ENCODE measurements around the gene MAN2C1. TPM values are rescaled to one million over a fixed set of nuclear protein-coding genes. Genes with fewer than 3 reads are reported as not detected.
A peak's percentile ranks its signal among the peaks of the same experiment; 100 is the strongest.

MAN2C1 gene
- total RNA-seq, 1 donor from 2014 or later: 80.8 TPM

DNA sequence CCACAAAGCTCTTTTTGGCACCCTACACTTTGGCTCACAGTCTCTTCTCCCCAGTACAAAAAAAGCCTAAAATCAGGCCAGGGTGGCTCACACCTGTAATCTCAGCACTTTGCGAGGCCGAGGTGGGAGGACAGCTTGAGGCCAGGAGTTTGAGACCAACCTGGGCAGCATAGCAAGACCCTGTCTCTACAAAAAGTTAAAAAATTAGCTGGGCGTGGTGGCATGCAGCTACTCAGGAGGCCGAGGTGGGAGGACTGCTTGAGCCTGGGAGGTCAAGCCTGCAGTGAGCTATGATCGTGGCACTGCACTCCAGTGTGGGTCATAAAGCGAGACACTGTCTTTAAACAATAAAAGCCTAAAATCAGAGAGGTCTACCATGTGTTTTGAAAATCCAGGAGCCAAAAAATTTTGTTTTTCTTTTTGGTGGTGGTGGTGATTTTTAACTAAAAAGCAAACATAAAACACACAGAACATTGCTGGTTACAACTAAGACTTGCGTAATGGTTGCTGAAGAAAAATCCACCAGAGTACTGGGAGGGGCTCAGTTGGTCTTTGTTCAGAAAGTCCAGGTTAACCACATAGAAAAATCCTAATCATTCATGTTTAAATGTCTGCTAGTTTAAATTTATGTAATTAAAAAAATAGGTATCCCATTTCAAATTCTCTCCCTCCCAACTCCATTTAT lies 1.6 kb upstream of the MAN2C1 start:
- H3K27ac Mint-ChIP-seq (ENCODE audit: unreplicated experiment): peak overlapping the region; percentile 87
- H3K4me1 Mint-ChIP-seq (ENCODE audit: low read depth, unreplicated experiment): peaks cover 12% of the 10 kb centered on the region

DNA sequence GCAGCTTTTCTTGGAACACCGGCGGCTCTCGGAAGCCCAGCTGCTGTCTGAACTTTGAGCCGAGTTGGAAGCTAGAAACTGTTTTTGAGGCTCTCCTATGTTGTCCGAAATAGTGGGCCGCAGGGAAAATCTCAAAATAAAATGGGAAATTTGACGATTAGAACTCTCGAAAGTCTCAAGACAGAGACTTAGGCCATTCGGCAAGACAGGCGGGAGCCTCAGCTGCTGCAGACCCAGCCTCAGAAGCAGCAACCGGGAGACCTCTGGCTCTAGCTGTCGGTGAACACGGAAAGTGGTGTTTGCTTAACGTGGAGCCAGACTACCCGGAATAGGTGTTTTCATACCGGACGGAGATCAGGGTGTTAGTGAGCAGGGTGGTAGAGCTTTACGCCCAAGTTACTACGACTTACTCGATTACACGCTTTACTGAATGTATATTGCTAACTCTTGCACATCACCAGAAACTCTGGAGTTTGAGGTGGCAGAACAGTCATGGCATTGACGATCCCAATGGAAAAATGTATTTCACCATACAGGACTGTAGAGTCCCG lies 357 bp upstream of the MAN2C1 start:
- Histone ChIP-seq H3K9me3 (ENCODE audit: insufficient read depth, low read depth, low read length) (no peaks in the 10 kb centered on the region), H3K27ac (ENCODE audit: low read depth, low read length) (peak overlapping the region; percentile 89), H3K27me3 (ENCODE audit: insufficient read depth, low read length) (no peaks in the 10 kb centered on the region), H2AFZ (ENCODE audit: low read depth, low read length) (peak overlapping the region; percentile 74), H3K36me3 (ENCODE audit: insufficient read depth, low read length) (peaks cover 27% of the 10 kb centered on the region), H3K79me2 (ENCODE audit: insufficient read depth, low read length) (peaks cover 17% of the 10 kb centered on the region), H3K9ac (ENCODE audit: low read length) (peak overlapping the region; percentile 94), H3K4me2 (ENCODE audit: low read length) (peak overlapping the region; percentile 97), H3K4me3 (ENCODE audit: insufficient read depth, low read depth, low read length) (peak overlapping the region; percentile 80), H4K20me1 (ENCODE audit: insufficient read depth, low read length) (peaks cover 25% of the 10 kb centered on the region), H3K4me1 (ENCODE audit: insufficient read depth, low read length) (peaks cover 16% of the 10 kb centered on the region)
- H3K36me3 Mint-ChIP-seq (ENCODE audit: low read depth, unreplicated experiment): peaks cover 7% of the 10 kb centered on the region
- peaks cover 12% of the 10 kb centered on the region for H3K4me1 Mint-ChIP-seq (ENCODE audit: low read depth, unreplicated experiment)
- no peak for TF ChIP-seq EZH2 (IDR thresholded peaks at IDR 0.05; ENCODE audit: insufficient read depth, low read length)
- TF ChIP-seq, protein P1, sequence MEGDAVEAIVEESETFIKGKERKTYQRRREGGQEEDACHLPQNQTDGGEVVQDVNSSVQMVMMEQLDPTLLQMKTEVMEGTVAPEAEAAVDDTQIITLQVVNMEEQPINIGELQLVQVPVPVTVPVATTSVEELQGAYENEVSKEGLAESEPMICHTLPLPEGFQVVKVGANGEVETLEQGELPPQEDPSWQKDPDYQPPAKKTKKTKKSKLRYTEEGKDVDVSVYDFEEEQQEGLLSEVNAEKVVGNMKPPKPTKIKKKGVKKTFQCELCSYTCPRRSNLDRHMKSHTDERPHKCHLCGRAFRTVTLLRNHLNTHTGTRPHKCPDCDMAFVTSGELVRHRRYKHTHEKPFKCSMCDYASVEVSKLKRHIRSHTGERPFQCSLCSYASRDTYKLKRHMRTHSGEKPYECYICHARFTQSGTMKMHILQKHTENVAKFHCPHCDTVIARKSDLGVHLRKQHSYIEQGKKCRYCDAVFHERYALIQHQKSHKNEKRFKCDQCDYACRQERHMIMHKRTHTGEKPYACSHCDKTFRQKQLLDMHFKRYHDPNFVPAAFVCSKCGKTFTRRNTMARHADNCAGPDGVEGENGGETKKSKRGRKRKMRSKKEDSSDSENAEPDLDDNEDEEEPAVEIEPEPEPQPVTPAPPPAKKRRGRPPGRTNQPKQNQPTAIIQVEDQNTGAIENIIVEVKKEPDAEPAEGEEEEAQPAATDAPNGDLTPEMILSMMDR (IDR thresholded peaks at IDR 0.05; ENCODE audit: insufficient read depth, low read depth, low read length): no peak
- peak overlapping the region; percentile 87 for H3K27ac Mint-ChIP-seq (ENCODE audit: unreplicated experiment)
- FAIRE-seq: no peak
- no peaks in the 10 kb centered on the region for H3K27me3 Mint-ChIP-seq (ENCODE audit: low read depth, unreplicated experiment)
- no peaks in the 10 kb centered on the region for H3K9me3 Mint-ChIP-seq (ENCODE audit: unreplicated experiment)
- DNase-seq (ENCODE audit: low read depth): peak; percentile 10
- peak overlapping the region; percentile 93 for H3K4me3 Mint-ChIP-seq (ENCODE audit: unreplicated experiment)

More for the DNA sequence above, 1.6 kb upstream of the MAN2C1 start:
- Histone ChIP-seq H2AFZ (ENCODE audit: low read depth, low read length) (no peak overlapping the region), H3K27ac (ENCODE audit: low read depth, low read length) (no peak overlapping the region), H3K9ac (ENCODE audit: low read length) (peak overlapping the region; percentile 94), H3K9me3 (ENCODE audit: insufficient read depth, low read depth, low read length) (no peaks in the 10 kb centered on the region), H3K4me1 (ENCODE audit: insufficient read depth, low read length) (peaks cover 16% of the 10 kb centered on the region), H3K27me3 (ENCODE audit: insufficient read depth, low read length) (no peaks in the 10 kb centered on the region), H4K20me1 (ENCODE audit: insufficient read depth, low read length) (peaks cover 26% of the 10 kb centered on the region), H3K4me2 (ENCODE audit: low read length) (peak overlapping the region; percentile 97), H3K79me2 (ENCODE audit: insufficient read depth, low read length) (peaks cover 21% of the 10 kb centered on the region), H3K36me3 (ENCODE audit: insufficient read depth, low read length) (peaks cover 28% of the 10 kb centered on the region), H3K4me3 (ENCODE audit: insufficient read depth, low read depth, low read length) (no peak overlapping the region)
- TF ChIP-seq, protein P1 (IDR thresholded peaks at IDR 0.05; ENCODE audit: insufficient read depth, low read depth, low read length): no peak
- no peak for TF ChIP-seq EZH2 (IDR thresholded peaks at IDR 0.05; ENCODE audit: insufficient read depth, low read length)
- DNase-seq (ENCODE audit: low read depth): no peak
- H3K4me3 Mint-ChIP-seq (ENCODE audit: unreplicated experiment): peak overlapping the region; percentile 93
- FAIRE-seq: no peak
- no peaks in the 10 kb centered on the region for H3K27me3 Mint-ChIP-seq (ENCODE audit: low read depth, unreplicated experiment)
- no peaks in the 10 kb centered on the region for H3K9me3 Mint-ChIP-seq (ENCODE audit: unreplicated experiment)
- H3K36me3 Mint-ChIP-seq (ENCODE audit: low read depth, unreplicated experiment): peaks cover 14% of the 10 kb centered on the region
